ENCODE results near the gene SET. TPM values are rescaled to one million over a fixed set of nuclear protein-coding genes. Genes with fewer than 3 reads are reported as not detected.

SET gene
- polyA plus RNA-seq, 3 donors from 2014 or later: 151 to 233 (median 232) TPM

DNA sequence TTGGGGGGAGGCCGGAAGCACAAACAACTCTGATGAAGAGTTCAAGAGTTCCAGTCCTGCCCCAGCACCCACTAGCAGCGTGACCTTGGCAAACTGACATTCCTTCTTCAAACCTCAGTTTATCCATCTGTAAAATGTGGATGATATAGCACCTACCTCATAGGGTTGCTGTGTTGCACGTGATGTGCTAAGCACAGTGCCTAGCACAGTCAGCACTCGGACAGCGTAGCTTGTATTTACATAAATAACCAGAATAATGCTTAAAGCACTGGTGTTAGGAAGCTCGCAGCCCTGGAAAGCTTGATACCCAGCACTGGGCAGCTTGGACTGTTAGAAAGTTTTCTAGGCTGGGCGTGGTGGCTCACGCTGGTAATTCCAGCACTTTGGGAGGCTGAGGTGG lies 18.4 kb downstream of the SET start:
- H3K9me3 Mint-ChIP-seq: no peaks in the 10 kb centered on the region
- no peaks in the 10 kb centered on the region for H3K36me3 Mint-ChIP-seq
- H3K27ac Mint-ChIP-seq: no peak overlapping the region
- peaks cover 0 to 5% (median 2%) of the 10 kb centered on the region in 3 donors for H3K27me3 Mint-ChIP-seq (ENCODE audit: low read depth in 3 of 3)
- H3K4me3 Mint-ChIP-seq: no peak overlapping the region
- peaks cover 0 to 4% of the 10 kb centered on the region in 2 donors for H3K4me1 Mint-ChIP-seq
- no peak for DNase-seq

DNA sequence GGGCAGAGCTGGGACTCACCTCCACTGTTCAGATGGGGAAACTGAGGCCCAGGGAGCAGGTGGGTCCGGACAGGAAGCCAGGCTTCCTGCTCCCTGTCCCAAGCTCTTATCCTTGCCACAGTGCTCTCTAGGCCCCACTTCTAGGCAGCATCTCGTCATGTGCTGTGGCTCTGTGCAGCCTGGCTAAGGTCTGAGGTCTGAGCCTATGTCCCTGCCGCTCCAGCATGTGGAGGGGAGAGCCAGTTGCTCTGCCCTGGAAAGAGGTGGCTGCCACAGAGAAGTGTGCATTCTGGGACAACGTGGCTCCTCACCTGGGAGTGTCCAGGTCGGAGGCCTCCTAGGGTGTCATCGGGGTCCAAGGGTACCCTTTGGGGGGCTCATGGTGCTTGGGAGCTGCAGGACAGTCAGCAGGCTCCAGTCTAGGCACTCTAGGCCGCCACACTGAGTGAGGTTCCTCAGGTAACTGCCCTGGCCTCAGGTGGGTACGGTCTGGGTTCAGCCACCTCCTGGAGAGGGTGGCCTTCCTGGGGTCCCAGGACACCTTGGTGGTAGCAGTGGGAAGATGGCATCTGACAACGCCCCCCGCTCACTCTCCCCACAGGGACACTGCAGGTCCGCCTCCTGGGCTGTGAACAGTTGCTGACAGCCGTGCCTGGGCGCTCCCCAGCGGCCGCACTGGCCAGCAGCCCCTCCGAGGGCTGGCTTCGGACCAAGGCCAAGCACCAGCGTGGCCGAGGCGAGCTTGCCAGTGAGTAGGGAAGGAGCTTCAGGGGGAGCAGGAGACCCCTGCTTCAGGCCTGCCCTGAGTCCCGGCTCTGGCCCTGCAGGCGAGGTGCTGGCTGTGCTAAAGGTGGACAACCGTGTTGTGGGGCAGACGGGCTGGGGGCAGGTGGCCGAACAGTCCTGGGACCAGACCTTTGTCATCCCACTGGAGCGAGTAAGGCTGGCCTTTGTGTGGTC lies 23.7 kb downstream of the SET start:
- Mint-ChIP-seq H3K27ac (no peak overlapping the region), H3K27me3 (ENCODE audit: low read depth in 3 of 3) (peaks cover 0 to 3% (median 2%) of the 10 kb centered on the region in 3 donors), H3K4me3 (no peak overlapping the region), H3K36me3 (no peaks in the 10 kb centered on the region), H3K9me3 (no peaks in the 10 kb centered on the region), H3K4me1 (no peaks in the 10 kb centered on the region)
- no peak for DNase-seq

- H3K4me1 Mint-ChIP-seq: no peaks in the 10 kb centered on the region
- no peak overlapping the region for H3K27ac Mint-ChIP-seq
- H3K27me3 Mint-ChIP-seq (ENCODE audit: low read depth in 3 of 3): peaks cover 0 to 3% (median 2%) of the 10 kb centered on the region in 3 donors
- no peak overlapping the region for H3K4me3 Mint-ChIP-seq
- H3K9me3 Mint-ChIP-seq: no peaks in the 10 kb centered on the region
- DNase-seq: no peak
- H3K36me3 Mint-ChIP-seq: no peaks in the 10 kb centered on the region
Measured at GRCh38 chr9:128713411-128713780, 24.4 kb downstream of the SET start.

GRCh38 chr9:128713941-128714573 lies 25.0 kb downstream of the SET start:
- no peak for DNase-seq
- no peaks in the 10 kb centered on the region for H3K36me3 Mint-ChIP-seq
- no peaks in the 10 kb centered on the region for H3K9me3 Mint-ChIP-seq
- H3K4me1 Mint-ChIP-seq: no peaks in the 10 kb centered on the region
- H3K27ac Mint-ChIP-seq: no peak overlapping the region
- peaks cover 0 to 3% (median 2%) of the 10 kb centered on the region in 3 donors for H3K27me3 Mint-ChIP-seq (ENCODE audit: low read depth in 3 of 3)
- no peak overlapping the region for H3K4me3 Mint-ChIP-seq

DNA sequence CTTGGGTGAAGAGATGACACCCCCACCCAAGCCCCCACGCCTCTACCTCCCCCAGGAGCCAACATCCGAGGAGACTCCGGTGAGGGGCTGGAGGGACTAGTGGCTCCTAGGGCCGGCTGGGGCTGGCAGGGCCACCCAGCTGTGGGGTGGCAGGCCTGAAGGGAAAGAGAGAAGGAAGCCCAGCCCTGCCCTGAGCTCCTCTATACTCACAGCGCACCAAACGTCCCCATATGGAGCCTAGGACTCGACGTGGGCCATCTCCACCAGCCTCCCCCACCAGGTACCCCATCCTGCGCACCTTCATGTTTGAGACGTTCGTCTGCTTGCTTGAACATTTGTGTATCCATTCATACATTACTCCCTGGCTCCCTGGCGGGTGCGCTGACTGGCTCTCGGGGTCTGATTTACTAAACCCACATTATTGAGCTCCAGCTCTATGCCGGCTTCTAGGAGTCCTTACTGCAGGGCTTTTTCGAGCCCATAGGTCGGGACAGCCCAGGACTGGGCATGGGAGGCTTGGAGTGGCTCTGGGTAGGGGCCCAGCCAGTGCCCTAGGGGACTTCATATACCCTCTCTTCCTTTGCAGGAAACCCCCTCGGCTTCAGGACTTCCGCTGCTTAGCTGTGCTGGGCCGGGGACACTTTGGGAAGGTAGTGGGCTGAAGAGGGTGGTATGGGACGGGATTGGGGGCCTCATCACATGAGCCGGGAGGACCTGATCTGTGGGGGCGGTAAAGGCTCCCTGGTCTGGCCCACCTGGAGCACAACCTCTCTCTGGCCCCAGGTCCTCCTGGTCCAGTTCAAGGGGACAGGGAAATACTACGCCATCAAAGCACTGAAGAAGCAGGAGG lies 25.8 kb downstream of the SET start:
- Mint-ChIP-seq H3K4me3 (no peak overlapping the region), H3K36me3 (no peaks in the 10 kb centered on the region), H3K27me3 (ENCODE audit: low read depth in 3 of 3) (peaks cover 0 to 3% (median 2%) of the 10 kb centered on the region in 3 donors), H3K9me3 (no peaks in the 10 kb centered on the region), H3K4me1 (no peaks in the 10 kb centered on the region), H3K27ac (no peak overlapping the region)
- no peak for DNase-seq

DNA sequence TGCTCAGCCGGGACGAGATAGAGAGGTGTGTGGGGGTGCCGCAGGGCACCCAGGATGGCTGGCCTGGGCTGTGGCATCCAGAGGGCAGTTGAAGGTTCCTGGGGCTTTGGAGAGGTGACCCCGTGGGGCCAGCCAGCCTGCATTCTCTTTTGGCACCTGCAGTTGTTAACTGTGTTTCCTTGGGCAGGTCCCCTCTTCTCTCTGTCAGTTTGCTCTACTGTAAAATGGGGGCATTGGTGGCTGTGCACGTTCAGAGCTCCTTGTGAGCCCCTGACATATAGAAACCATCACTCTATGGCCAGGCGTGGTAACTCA lies 26.4 kb downstream of the SET start:
- Mint-ChIP-seq H3K4me3 (no peak overlapping the region), H3K9me3 (no peaks in the 10 kb centered on the region), H3K27me3 (ENCODE audit: low read depth in 3 of 3) (peaks cover 0 to 2% (median 0%) of the 10 kb centered on the region in 3 donors), H3K4me1 (no peaks in the 10 kb centered on the region), H3K27ac (no peak overlapping the region), H3K36me3 (no peaks in the 10 kb centered on the region)
- DNase-seq: no peak

GRCh38 chr9:128716581-128717254 lies 27.7 kb downstream of the SET start:
- H3K27me3 Mint-ChIP-seq (ENCODE audit: low read depth in 3 of 3): peaks cover 0 to under 1% (median 0%) of the 10 kb centered on the region in 3 donors
- no peaks in the 10 kb centered on the region for H3K4me1 Mint-ChIP-seq

DNA sequence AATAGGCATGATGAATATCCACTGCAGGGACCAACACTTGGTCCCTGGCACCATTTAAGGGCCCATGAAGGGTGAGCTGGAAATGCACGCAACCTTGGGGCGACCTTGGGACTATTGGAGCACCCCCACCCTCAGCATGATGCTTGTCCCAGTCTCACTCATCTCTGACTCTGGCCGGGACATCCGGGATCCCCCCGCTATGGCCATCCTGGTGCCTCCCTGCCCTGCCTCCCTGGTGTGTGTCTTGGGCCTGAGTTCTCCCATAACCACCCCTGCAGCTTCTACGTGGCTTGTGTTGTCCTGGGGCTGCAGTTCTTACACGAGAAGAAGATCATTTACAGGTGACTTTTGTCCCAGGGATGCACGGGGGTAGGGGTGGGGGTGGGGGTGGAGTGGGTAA lies 29.0 kb downstream of the SET start:
- Mint-ChIP-seq H3K9me3 (no peaks in the 10 kb centered on the region), H3K36me3 (no peaks in the 10 kb centered on the region), H3K27me3 (ENCODE audit: low read depth in 3 of 3) (no peaks in the 10 kb centered on the region), H3K27ac (no peak overlapping the region), H3K4me3 (no peak overlapping the region), H3K4me1 (peaks cover 4 to 5% of the 10 kb centered on the region in 2 donors)
- no peak for DNase-seq

More at GRCh38 chr9:128716581-128717254, 27.7 kb downstream of the SET start:
- H3K9me3 Mint-ChIP-seq: no peaks in the 10 kb centered on the region
- no peak overlapping the region for H3K4me3 Mint-ChIP-seq
- DNase-seq: no peak
- no peak overlapping the region for H3K27ac Mint-ChIP-seq
- H3K36me3 Mint-ChIP-seq: no peaks in the 10 kb centered on the region

- DNase-seq: no peak
- Mint-ChIP-seq H3K27me3 (ENCODE audit: low read depth in 3 of 3) (no peaks in the 10 kb centered on the region), H3K36me3 (no peaks in the 10 kb centered on the region), H3K4me1 (peaks cover 8 to 9% of the 10 kb centered on the region in 2 donors), H3K27ac (no peak overlapping the region), H3K4me3 (no peak overlapping the region), H3K9me3 (no peaks in the 10 kb centered on the region)
Measured at GRCh38 chr9:128718475-128718874, 29.5 kb downstream of the SET start.

DNA sequence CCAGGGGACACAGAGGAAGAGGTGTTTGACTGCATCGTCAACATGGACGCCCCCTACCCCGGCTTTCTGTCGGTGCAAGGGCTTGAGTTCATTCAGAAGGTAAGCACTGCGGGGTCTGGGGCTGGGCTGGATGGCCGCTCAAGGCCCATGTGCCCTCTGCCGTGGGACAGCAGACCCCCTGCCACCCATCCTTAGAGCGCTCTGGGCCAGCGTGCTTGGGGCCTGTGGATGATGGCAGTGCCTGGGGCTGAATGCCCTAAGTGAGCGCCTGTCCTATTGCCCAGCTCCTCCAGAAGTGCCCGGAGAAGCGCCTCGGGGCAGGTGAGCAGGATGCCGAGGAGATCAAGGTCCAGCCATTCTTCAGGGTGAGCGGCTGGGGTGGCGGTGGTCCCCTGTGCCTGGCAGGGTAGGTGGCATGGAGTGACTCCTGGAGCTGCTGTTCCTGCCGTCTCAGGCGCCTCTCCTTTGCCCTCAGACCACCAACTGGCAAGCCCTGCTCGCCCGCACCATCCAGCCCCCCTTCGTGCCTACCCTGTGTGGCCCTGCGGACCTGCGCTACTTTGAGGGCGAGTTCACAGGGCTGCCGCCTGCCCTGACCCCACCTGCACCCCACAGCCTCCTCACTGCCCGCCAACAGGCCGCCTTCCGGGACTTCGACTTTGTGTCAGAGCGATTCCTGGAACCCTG lies 31.0 kb downstream of the SET start:
- Mint-ChIP-seq H3K27ac (no peak overlapping the region), H3K4me1 (peaks cover 21 to 22% of the 10 kb centered on the region in 2 donors), H3K27me3 (ENCODE audit: low read depth in 3 of 3) (peaks cover 4 to 11% (median 8%) of the 10 kb centered on the region in 3 donors), H3K36me3 (no peaks in the 10 kb centered on the region), H3K4me3 (no peak overlapping the region), H3K9me3 (no peaks in the 10 kb centered on the region)
- DNase-seq: no peak

GRCh38 chr9:128720841-128721486 lies 31.9 kb downstream of the SET start:
- H3K36me3 Mint-ChIP-seq: no peaks in the 10 kb centered on the region
- no peak overlapping the region for H3K4me3 Mint-ChIP-seq
- peak overlapping the region in 2 of 6 donors; percentile 68 to 69 for H3K27ac Mint-ChIP-seq
- H3K9me3 Mint-ChIP-seq: no peaks in the 10 kb centered on the region
- no peak for DNase-seq
- H3K27me3 Mint-ChIP-seq (ENCODE audit: low read depth in 3 of 3): peaks cover 4 to 11% (median 8%) of the 10 kb centered on the region in 3 donors
- H3K4me1 Mint-ChIP-seq: peaks cover 24 to 31% of the 10 kb centered on the region in 2 donors

- no peak for DNase-seq
- H3K27ac Mint-ChIP-seq: no peak overlapping the region
- no peaks in the 10 kb centered on the region for H3K9me3 Mint-ChIP-seq
- peaks cover 4 to 11% (median 8%) of the 10 kb centered on the region in 3 donors for H3K27me3 Mint-ChIP-seq (ENCODE audit: low read depth in 3 of 3)
- no peak overlapping the region for H3K4me3 Mint-ChIP-seq
- peaks cover 25 to 32% of the 10 kb centered on the region in 2 donors for H3K4me1 Mint-ChIP-seq
- no peaks in the 10 kb centered on the region for H3K36me3 Mint-ChIP-seq
Measured at GRCh38 chr9:128721487-128722010, 32.5 kb downstream of the SET start.
